ENCODE measurements around the gene MAGEE1. TPM values are rescaled to one million over a fixed set of nuclear protein-coding genes. Genes with fewer than 3 reads are reported as not detected.

Gene MAGEE1
- total and polyA plus RNA-seq, 2 of the 8 experiments (the other 6 are each of a cell fraction or from before 2014, with no cell fraction given): 1.3 to 10.2 TPM

GRCh38 chrX:76453737-76454406 is 26.4 kb downstream of the MAGEE1 start:
- no peaks in the 10 kb centered on the region for H3K9me3 ChIP-seq (ENCODE audit: insufficient read depth in 2 of 2, low read depth in 1 of 2, low read length in 1 of 2)
- peak overlapping the region; percentile 0 for H4K91ac ChIP-seq (replicated peaks; ENCODE audit: insufficient read length, low read length)
- no peak overlapping the region for H3K4me3 ChIP-seq (ENCODE audit: extremely low read depth in 1 of 4, insufficient read depth in 2 of 4, low read depth in 3 of 4, low read length in 4 of 4)
- H2AFZ ChIP-seq (ENCODE audit: low read length): peak overlapping the region; percentile 62
- no peaks in the 10 kb centered on the region for H3K79me1 ChIP-seq (ENCODE audit: low read depth, low read length)
- H2AK5ac ChIP-seq (ENCODE audit: low read depth, low read length): no peak overlapping the region
- no peak overlapping the region for H2BK120ac ChIP-seq (replicated peaks; ENCODE audit: low read depth, low read length)
- peak overlapping the region; percentile 7 to 30; a peak in 2 of 4 replicates for H3K4me2 ChIP-seq (ENCODE audit: insufficient read depth in 1 of 2, low read depth in 2 of 2, low read length in 2 of 2)
- no peak overlapping the region for H2BK15ac ChIP-seq (ENCODE audit: low read length)
- no peaks in the 10 kb centered on the region for H3K36me3 ChIP-seq (ENCODE audit: control insufficient read depth in 2 of 4, insufficient read depth in 4 of 4, low read length in 3 of 4)
- peak; percentile 39 for FAIRE-seq
- ChIA-PET CTCF (ENCODE audit: partially characterized antibody) (interaction anchor here (0.7 to 3.5 kb wide), 16 partner anchors 8 to 1576 kb away, joined by 3 to 24 read pairs (median 4); no protein-coding TSS in a partner anchor), POLR2A (ENCODE audit: partially characterized antibody) (interaction anchor here (0.9 to 1.0 kb wide), 3 partner anchors 20 to 31 kb away, joined by 3 read pairs; no protein-coding TSS in a partner anchor)
- peak in 1 of 2 experiments; percentile 46 for DNase-seq (ENCODE audit: low read depth in 1 of 2, low spot score in 2 of 2)
- no peaks in the 10 kb centered on the region for H3K27me3 ChIP-seq (replicated peaks in 1 of 4; ENCODE audit: control insufficient read depth in 3 of 4, extremely low read depth in 1 of 4, insufficient read depth in 3 of 4, low read length in 3 of 4)
- H3K23ac ChIP-seq (ENCODE audit: insufficient read length): no peak overlapping the region
- H3K18ac ChIP-seq (ENCODE audit: extremely low read depth, low read length): peak overlapping the region; percentile 48
- 75% methylated on average over 2 of the region's 2 CpGs; no CpG with 5 or more reads in 1 of the 2 experiments for WGBS, 2 experiments (ENCODE audit: extremely low coverage in 1 of 2, insufficient coverage in 1 of 2, insufficient read length in 1 of 2, insufficient replicate concordance in 2 of 2, low coverage in 1 of 2, low lambda C conversion rate in 2 of 2, missing lambda C conversion rate in 1 of 2)
- H4K20me1 ChIP-seq (replicated peaks in 1 of 2; ENCODE audit: control insufficient read depth in 1 of 2, insufficient read depth in 2 of 2, low read length in 2 of 2): no peaks in the 10 kb centered on the region
- peak overlapping the region in 2 of 4 experiments; percentile 13 to 37; a peak in 1 of 7 replicates for H3K9ac ChIP-seq (replicated peaks in 1 of 4; ENCODE audit: extremely low read depth in 1 of 4, low read depth in 3 of 4, low read length in 3 of 4)
- H3K27ac ChIP-seq (ENCODE audit: low read depth, low read length): peak overlapping the region; percentile 58; the same call in 1 of the 2 replicates
- no peak overlapping the region; the same call in 1 of the 2 replicates for H4K8ac ChIP-seq (ENCODE audit: extremely low read depth, insufficient read depth, low read length)
- no peaks in the 10 kb centered on the region for H3K79me2 ChIP-seq (ENCODE audit: control insufficient read depth in 1 of 2, insufficient read depth in 2 of 2, low read length in 2 of 2)
- no peak overlapping the region for H3K14ac ChIP-seq (ENCODE audit: insufficient read length)
- peak overlapping the region; percentile 68; the same call in 1 of the 2 replicates for H2BK12ac ChIP-seq (ENCODE audit: low read depth, low read length)
- H3K56ac ChIP-seq (replicated peaks; ENCODE audit: insufficient read length, low read depth, low read length): no peak overlapping the region
- H2BK20ac ChIP-seq (ENCODE audit: low read length): no peak overlapping the region
- peaks cover 0 to 8% (median 4%) of the 10 kb centered on the region in 4 experiments; a peak in 5 of 7 replicates for H3K4me1 ChIP-seq (replicated peaks in 1 of 4; ENCODE audit: control insufficient read depth in 3 of 4, insufficient read depth in 4 of 4, low read length in 3 of 4)
- no peak overlapping the region for H3K4ac ChIP-seq (replicated peaks; ENCODE audit: insufficient read length, low read depth, low read length)
- no peak overlapping the region for H4K5ac ChIP-seq (ENCODE audit: insufficient read length, low read depth, low read length)
- peak overlapping the region; percentile 44; the same call in 1 of the 2 replicates for H2BK5ac ChIP-seq (ENCODE audit: low read depth, low read length)
- no peaks in the 10 kb centered on the region for H3K23me2 ChIP-seq (ENCODE audit: low read depth, low read length)
- TF ChIP-seq POU5F1 (IDR thresholded peaks at IDR 0.05; ENCODE audit: low read depth, low read length): no peak
- no peak for TF ChIP-seq SUZ12 (IDR thresholded peaks at IDR 0.05; ENCODE audit: low read length)
- no peak for TF ChIP-seq CBX5 (IDR thresholded peaks at IDR 0.05; ENCODE audit: low read depth, low read length)
- TF ChIP-seq EGR1 (IDR thresholded peaks at IDR 0.05; ENCODE audit: borderline replicate concordance, low read depth, low read length): no peak
- TF ChIP-seq POLR2AphosphoS5 (IDR thresholded peaks at IDR 0.05; ENCODE audit: low read depth, low read length): no peak

Data from H1 (cell line).